ENCODE results near the gene RDH16. TPM values are rescaled to one million over a fixed set of nuclear protein-coding genes. Genes with fewer than 3 reads are reported as not detected.

The RDH16 gene
- total RNA-seq, 1 experiment from 2014 or later: 0.08 TPM

- BruUV-seq (replicated peaks): no TSS peak
- Histone ChIP-seq H3K27ac (ENCODE audit: low read length) (no peak overlapping the region), H3K9me3 (ENCODE audit: control insufficient read depth, insufficient read depth, low read depth, low read length) (no peaks in the 10 kb centered on the region), H3K4me3 (ENCODE audit: low read depth in 2 of 2, low read length in 2 of 2) (no peak overlapping the region), H3K4me1 (ENCODE audit: control insufficient read depth, insufficient read depth, low read length) (no peaks in the 10 kb centered on the region), H3K27me3 (ENCODE audit: control insufficient read depth, insufficient read depth, low read length) (peaks cover 14% of the 10 kb centered on the region), H3K36me3 (ENCODE audit: control insufficient read depth, insufficient read depth, low read length) (no peaks in the 10 kb centered on the region)
- ChIA-PET CTCF (no interaction called here), POLR2A (no interaction called here)
- DNase-seq (ENCODE audit: low read depth, low spot score) (no peak), ATAC-seq (no peak)
- intact Hi-C loops (cut with micrococcal nuclease; ENCODE audit: unreplicated experiment): no loop called here
- in situ Hi-C loops (cut with HindIII; ENCODE audit: low pct_unique_long_range_greater_than_20kb, low sequenced_read_pairs): no loop called here
- TF ChIP-seq SIN3A (IDR thresholded peaks at IDR 0.05; ENCODE audit: borderline replicate concordance, insufficient read depth, low read depth, low read length): no peak
- TF ChIP-seq, protein P1, sequence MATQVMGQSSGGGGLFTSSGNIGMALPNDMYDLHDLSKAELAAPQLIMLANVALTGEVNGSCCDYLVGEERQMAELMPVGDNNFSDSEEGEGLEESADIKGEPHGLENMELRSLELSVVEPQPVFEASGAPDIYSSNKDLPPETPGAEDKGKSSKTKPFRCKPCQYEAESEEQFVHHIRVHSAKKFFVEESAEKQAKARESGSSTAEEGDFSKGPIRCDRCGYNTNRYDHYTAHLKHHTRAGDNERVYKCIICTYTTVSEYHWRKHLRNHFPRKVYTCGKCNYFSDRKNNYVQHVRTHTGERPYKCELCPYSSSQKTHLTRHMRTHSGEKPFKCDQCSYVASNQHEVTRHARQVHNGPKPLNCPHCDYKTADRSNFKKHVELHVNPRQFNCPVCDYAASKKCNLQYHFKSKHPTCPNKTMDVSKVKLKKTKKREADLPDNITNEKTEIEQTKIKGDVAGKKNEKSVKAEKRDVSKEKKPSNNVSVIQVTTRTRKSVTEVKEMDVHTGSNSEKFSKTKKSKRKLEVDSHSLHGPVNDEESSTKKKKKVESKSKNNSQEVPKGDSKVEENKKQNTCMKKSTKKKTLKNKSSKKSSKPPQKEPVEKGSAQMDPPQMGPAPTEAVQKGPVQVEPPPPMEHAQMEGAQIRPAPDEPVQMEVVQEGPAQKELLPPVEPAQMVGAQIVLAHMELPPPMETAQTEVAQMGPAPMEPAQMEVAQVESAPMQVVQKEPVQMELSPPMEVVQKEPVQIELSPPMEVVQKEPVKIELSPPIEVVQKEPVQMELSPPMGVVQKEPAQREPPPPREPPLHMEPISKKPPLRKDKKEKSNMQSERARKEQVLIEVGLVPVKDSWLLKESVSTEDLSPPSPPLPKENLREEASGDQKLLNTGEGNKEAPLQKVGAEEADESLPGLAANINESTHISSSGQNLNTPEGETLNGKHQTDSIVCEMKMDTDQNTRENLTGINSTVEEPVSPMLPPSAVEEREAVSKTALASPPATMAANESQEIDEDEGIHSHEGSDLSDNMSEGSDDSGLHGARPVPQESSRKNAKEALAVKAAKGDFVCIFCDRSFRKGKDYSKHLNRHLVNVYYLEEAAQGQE (IDR thresholded peaks at IDR 0.05; ENCODE audit: insufficient read depth in 1 of 2, low read depth in 2 of 2, low read length in 1 of 2): no peak
- no peak for TF ChIP-seq POLR2AphosphoS5 (IDR thresholded peaks at IDR 0.05; ENCODE audit: low read depth, low read length)
- no peak for TF ChIP-seq TCF7L2 (IDR thresholded peaks at IDR 0.05; ENCODE audit: low read depth, low read length)
Observed at GRCh38 chr12:56954958-56955355, 2.5 kb downstream of the RDH16 start.

- DNase-seq (ENCODE audit: low read depth, low spot score) (no peak), ATAC-seq (no peak)
- no TSS peak for BruUV-seq (replicated peaks)
- H3K9me3 ChIP-seq (ENCODE audit: control insufficient read depth, insufficient read depth, low read depth, low read length): no peaks in the 10 kb centered on the region
- POLR2A ChIA-PET: no interaction called here
- in situ Hi-C loops (cut with HindIII; ENCODE audit: low pct_unique_long_range_greater_than_20kb, low sequenced_read_pairs) (no loop called here), intact Hi-C loops (cut with micrococcal nuclease; ENCODE audit: unreplicated experiment) (no loop called here)
- no peaks in the 10 kb centered on the region for H3K4me1 ChIP-seq (ENCODE audit: control insufficient read depth, insufficient read depth, low read length)
- H3K4me3 ChIP-seq (ENCODE audit: low read depth in 2 of 2, low read length in 2 of 2): no peak overlapping the region
- H3K27me3 ChIP-seq (ENCODE audit: control insufficient read depth, insufficient read depth, low read length): peaks cover 14% of the 10 kb centered on the region
- H3K36me3 ChIP-seq (ENCODE audit: control insufficient read depth, insufficient read depth, low read length): no peaks in the 10 kb centered on the region
- TF ChIP-seq, protein P1 (IDR thresholded peaks at IDR 0.05; ENCODE audit: insufficient read depth in 1 of 2, low read depth in 2 of 2, low read length in 1 of 2): no peak
- no peak for TF ChIP-seq POLR2AphosphoS5 (IDR thresholded peaks at IDR 0.05; ENCODE audit: low read depth, low read length)
- no peak for TF ChIP-seq TCF7L2 (IDR thresholded peaks at IDR 0.05; ENCODE audit: low read depth, low read length)
- no peak for TF ChIP-seq SIN3A (IDR thresholded peaks at IDR 0.05; ENCODE audit: borderline replicate concordance, insufficient read depth, low read depth, low read length)
- TF ChIP-seq, protein P2, sequence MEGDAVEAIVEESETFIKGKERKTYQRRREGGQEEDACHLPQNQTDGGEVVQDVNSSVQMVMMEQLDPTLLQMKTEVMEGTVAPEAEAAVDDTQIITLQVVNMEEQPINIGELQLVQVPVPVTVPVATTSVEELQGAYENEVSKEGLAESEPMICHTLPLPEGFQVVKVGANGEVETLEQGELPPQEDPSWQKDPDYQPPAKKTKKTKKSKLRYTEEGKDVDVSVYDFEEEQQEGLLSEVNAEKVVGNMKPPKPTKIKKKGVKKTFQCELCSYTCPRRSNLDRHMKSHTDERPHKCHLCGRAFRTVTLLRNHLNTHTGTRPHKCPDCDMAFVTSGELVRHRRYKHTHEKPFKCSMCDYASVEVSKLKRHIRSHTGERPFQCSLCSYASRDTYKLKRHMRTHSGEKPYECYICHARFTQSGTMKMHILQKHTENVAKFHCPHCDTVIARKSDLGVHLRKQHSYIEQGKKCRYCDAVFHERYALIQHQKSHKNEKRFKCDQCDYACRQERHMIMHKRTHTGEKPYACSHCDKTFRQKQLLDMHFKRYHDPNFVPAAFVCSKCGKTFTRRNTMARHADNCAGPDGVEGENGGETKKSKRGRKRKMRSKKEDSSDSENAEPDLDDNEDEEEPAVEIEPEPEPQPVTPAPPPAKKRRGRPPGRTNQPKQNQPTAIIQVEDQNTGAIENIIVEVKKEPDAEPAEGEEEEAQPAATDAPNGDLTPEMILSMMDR (IDR thresholded peaks at IDR 0.05): no peak
- H3K27ac ChIP-seq (ENCODE audit: low read length): no peak overlapping the region
- CTCF ChIA-PET: no interaction called here
Observed at GRCh38 chr12:56954057-56954957, 3.1 kb downstream of the RDH16 start.

All from Panc1 (cell line).